ENCODE results near the gene PNPLA5.
"Not testable (repeated sequence)": the region's sequence is repeated elsewhere in the genome, so short reads cannot be mapped to it uniquely, and the experiment has no call there.

The PNPLA5 gene

DNA sequence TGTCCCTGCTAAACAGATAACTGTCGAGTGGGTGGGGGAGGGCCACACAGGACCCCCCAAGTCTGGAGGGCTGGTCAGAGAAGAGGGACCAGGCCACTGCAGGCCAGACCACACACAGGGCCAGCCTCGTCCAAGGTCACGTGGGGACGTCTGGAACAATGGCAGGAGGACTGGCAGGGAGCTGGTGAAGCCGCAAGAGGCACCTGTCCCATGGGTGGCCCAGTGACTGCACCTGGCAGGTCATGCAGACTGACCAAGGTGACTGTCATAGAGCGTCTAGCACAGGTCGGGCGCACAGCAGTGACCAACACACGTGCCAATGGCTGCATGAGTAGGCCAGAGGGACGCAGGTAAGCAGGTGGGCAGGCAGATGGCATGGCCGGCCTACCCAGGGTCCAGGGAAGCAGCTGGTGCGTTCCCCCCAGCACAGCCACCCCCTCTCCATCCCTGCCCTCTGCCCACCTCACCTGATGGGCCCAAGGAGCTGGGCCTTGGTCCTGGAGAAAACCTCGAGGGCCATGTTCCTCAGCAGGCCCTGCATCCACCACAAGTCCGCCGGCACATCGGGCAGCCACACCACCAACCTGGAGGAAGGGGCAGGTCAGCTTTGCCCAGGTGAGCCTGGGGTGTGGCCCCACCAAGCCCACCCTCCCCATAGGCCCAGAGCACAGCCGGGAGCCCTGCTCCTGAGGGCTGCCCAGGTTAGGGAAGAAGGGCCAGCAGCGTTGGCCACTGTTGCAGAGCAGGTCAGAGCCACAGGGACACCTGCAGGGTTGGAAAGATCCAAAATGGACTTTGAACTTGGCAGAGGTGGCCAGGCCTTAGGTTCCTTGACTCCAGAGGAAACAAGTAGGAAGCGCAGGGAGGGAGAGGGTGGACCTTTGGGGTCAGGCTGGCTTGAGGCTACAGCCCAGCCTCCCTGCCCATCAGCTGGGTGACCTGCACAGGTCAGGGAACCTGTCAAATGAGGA, 10.4 kb downstream of the PNPLA5 start:
- no peak for DNase-seq (ENCODE audit: low read depth)

GRCh38 chr22:43880541-43880991, 11.2 kb downstream of the PNPLA5 start:
- no peak for DNase-seq (ENCODE audit: low read depth)

GRCh38 chr22:43879901-43880540, 11.8 kb downstream of the PNPLA5 start:
- no peak for DNase-seq (ENCODE audit: low read depth)

GRCh38 chr22:43878831-43879550, 12.8 kb downstream of the PNPLA5 start:
- DNase-seq (ENCODE audit: low read depth), result no peak

DNA sequence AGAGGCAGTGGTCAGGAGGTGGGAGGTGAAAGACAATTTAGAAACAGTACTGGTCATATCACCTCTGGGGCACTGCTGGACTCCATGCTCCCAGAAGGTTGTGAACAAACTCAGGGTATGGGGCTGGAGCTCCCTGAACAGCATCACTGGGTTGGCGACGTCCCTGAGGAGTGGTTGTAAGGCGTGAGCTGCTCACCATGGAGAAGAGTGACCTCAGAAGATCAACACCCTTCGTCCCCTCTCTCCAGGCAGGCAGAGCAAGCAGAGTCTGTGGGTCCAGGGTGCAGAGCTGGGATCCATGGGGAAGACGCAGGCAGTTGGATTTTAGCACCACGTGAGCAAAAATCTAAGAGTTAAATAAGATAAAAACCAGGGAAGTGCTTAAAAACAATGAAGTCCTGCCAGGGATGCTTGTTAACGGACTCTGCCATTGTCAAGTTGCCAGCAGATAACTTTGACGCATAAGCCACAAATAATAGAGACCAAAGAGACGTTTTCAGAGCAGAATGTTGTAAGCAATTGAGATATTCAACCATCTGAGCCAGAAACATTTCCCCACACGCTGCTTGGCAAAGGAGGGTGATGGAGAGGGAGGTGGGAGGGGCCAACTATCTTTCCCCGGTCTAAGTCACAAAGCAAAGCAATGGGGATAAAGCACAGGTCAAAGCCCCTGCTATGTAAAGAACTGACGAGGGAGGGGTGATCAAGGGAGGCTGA, 13.6 kb downstream of the PNPLA5 start:
- DNase-seq (ENCODE audit: low read depth), result no peak

DNA sequence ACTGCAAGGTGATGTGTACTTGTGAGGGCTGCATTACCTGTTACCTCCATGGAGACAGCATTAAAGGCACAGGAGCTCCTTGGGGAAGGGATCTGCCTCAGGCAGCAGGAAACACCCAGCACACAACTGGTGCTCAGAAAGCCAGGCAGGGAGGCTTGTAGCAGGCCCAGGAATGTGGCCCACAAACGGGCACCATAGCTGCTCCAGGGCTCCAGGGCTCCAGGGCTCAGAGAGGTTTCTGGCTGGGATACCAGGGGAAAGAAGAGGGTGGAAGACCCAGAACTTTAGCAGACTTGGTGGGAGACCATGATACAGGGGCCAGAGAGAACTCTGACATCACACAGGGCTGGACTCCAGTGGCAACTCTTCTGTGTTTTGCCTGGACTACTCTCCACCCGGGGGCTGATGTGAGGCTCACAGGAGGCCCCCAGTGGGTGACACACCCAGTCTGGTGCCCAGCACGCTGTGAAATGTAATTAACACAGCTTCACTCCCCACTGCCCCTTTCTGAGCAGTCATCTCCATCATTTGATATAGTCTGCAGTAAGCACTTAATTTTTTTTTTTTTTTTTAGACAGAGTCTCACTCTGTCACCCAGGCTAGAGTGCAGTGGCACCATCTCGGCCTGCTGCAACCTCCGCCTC, 14.8 kb downstream of the PNPLA5 start:
- no peak for DNase-seq (ENCODE audit: low read depth)

- no peak for DNase-seq (ENCODE audit: low read depth)
These were observed 22.0 kb downstream of the PNPLA5 start for GRCh38 chr22:43869799-43870198.

DNA sequence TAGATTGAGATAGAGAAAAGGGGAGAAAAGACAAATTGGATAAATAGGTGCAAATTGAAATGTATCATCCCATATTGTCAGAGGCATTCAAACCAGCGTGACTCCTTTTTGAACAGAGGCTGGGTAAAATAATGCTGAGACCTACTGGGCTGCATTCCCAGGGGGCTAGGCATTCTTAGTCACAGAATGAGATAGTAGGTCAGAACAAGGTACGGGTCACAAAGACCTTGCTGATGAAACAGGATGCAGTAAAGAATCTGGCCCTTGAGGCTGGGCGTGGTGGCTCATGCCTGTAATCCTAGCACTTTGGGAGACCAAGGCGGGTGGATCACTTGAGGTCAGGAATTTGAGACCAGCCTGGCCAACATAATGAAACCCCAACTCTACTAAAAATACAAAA, 22.8 kb downstream of the PNPLA5 start:
- DNase-seq (ENCODE audit: low read depth), result not testable (repeated sequence)

DNA sequence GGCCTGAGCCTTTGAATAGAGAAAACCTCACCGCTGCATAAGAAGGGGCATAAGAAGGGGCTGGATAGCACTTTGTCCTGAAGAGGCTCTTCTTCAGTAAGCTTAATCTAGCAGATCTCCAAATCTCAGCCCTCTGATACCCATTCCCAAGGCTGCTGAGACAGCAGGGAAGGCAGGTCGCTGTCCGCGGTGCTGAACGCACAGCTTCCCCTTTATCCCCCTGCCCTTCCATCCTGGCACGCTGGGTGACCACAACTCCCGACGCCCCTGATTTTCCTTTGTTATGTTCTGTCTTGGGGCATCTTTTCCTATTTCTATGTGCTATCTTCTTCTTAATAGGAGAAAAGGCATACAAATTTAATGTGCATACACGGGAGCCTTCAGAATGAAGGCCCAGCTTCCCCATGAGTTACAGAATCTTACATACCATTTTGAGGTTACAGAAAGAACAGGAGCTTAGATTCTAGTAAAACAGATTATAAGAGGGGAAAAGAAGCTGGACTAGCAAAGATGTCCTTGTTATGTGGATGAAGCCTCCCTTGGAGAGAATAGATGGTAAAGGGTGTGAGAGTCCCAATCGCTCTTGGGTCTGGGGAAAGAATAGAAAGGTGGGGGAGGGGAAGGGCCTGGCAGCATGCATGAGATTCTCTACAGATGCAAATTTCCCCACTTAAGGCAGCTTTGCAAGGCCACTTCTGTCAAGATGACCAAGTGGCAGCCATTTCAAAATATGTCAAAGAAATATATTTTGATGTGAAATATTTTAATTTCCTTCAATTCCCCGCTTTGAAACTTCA, 23.8 kb downstream of the PNPLA5 start:
- DNase-seq (ENCODE audit: low read depth), result no peak

DNA sequence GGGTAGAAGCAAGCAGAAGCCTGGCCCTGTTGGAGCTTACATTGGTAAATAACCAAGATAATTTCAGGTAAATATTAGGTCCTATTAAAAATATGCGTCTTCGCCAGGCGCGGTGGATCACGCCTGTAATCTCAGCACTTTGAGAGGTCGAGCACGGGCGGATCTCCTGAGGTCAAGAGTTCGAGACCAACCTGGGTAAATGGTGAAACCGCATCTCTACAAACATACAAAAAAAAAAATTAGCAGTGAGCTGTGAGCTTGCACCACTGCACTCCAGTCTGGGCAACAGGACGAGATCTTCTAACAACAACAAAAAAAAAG, 29.0 kb downstream of the PNPLA5 start:
- DNase-seq (ENCODE audit: low read depth), result no peak

DNA sequence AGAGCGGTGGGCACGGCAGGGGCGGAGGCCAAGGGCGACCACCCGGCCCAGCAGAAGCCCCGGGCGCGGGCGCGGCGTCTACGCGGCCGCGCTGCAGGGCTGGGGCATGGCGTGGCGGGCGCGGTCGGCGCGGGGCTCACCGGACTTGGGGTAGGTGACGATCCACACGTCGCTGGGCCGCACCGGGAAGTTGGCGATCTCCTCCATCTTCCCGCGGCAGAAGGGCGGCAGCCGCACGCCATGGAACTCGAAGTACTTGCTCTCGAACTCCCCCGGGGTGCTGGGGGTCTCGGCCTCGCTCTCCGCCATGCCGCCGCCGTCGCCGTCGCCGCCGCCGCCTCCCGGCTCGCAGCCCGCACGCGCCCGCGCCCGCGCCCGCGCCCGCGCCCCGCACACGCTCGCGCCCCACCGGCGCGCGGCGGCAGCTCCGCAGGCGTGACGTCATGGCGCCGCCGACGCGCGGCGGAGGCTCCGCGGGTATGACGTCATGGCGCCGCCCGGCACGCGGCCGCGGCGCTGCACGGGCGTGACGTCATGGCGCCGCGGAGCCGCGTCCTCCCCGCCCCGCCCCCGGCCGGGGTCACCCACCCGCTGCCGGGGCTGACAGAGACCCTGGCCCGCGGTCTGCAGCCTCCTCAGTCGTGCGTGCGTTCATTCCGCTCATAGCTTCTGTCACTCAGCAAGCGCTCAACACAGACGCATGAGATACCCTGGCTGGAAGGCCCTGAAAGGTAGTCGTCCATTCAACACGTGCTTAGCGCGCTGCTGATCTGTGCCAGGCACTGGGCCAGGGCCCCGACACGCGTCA, 29.5 kb downstream of the PNPLA5 start, which contains the start of gene SULT4A1:
Gene SULT4A1, minus strand, starts transcription at position 440 of the 808 bp plus-strand sequence. Its CDS starts 131 bp downstream, at position 309.
- no peak for DNase-seq (ENCODE audit: low read depth)

- DNase-seq (ENCODE audit: low read depth), result no peak
These were observed 30.3 kb downstream of the PNPLA5 start for GRCh38 chr22:43861529-43861928.

DNA sequence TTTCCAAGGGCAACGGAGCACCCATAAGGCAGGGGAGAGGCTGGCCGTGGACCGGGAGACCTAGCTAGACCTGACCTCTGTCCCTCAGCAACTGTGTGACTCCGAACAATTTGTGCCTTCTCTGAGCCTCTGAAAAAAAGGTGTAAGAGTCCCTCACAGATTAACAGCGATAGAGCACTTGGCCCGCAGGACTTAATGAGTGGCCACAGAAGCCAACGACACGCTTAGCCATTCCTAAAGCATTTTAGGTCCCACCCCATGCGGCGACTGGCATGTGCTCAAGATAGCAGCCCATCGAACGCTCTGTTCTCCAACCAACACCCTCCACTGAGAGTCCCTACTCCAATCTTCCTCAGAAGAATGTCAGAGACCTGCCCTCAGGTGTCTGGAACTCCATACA, 31.0 kb downstream of the PNPLA5 start:
- no peak for DNase-seq (ENCODE audit: low read depth)

GRCh38 chr22:43860126-43860525, 31.7 kb downstream of the PNPLA5 start:
- DNase-seq (ENCODE audit: low read depth), result no peak

- no peak for DNase-seq (ENCODE audit: low read depth)
These were observed 32.2 kb downstream of the PNPLA5 start for GRCh38 chr22:43859621-43860020.

- DNase-seq (ENCODE audit: low read depth), result no peak
These were observed 32.6 kb downstream of the PNPLA5 start for GRCh38 chr22:43859176-43859575.

GRCh38 chr22:43858156-43858895, 33.5 kb downstream of the PNPLA5 start:
- DNase-seq (ENCODE audit: low read depth), result no peak

DNA sequence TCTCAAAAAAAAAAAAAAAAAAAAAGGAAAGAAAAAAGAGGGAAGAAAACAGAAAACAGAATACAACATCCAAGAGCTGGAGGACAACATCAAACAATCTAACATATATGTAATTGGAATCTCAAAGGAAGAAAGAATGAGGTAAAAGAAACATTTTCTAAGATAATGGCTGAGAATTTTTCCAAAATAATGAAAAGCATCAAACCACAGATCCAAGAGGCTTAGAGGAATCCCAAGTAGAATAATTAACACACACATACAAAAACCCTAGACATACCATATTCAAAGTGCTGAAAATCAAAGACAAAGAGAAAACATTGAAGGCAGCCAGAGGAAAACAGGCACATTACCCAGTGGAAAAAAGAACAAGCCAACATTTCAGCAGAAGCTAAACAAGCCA, 34.4 kb downstream of the PNPLA5 start:
- DNase-seq (ENCODE audit: low read depth), result no peak

DNA sequence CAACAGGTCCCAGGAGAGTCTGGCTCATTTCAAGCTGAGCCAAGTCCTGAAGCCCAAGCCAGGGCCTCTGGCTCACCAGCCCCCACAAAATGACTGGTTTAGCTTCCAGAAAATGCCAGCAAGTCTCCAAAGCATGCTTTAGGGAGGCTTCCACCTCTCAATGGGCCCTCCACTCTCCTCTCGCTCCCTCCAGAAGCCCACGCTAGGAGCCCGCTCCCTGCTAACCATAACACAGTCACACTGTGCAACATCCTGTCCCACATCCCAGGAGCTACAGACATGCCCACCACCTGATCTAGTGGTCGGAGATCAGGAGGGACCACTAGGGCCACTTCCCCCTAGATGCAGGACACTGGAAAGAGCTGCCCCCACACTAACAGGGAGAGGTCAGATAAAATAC, 36.4 kb downstream of the PNPLA5 start:
- DNase-seq (ENCODE audit: low read depth), result no peak

All from GM04503 (cell line).